Immature natural killer cell (primary cell): ENCODE results near the gene CCDC171. TPM values are rescaled to one million over a fixed set of nuclear protein-coding genes. Genes with fewer than 3 reads are reported as not detected.
A peak's percentile ranks its signal among the peaks of the same experiment; 100 is the strongest.
"Not testable (repeated sequence)": the region's sequence is repeated elsewhere in the genome, so short reads cannot be mapped to it uniquely, and the experiment has no call there.

Experiments used
- DNase-seq, 3 donors: peaks; one replicate each; pipeline ENCODE4 v3.0.0; 2022; ENCODE audit warnings: mixed read lengths in 1 of 3
- H3K27ac Mint-ChIP-seq, 6 donors: one replicate each; pipeline ENCODE4 v1.8.0; 2020; ENCODE audit warnings: mixed read lengths in 6 of 6, mild to moderate bottlenecking in 5 of 6, inconsistent platforms in 4 of 6, moderate library complexity in 3 of 6
- H3K27me3 Mint-ChIP-seq, 3 donors: one replicate each; pipeline ENCODE4 v1.8.0; 2020 to 2021; ENCODE audit warnings: low read depth in 3 of 3, mild to moderate bottlenecking in 3 of 3, mixed read lengths in 3 of 3, moderate library complexity in 3 of 3, inconsistent platforms in 1 of 3
- H3K36me3 Mint-ChIP-seq, 3 donors: one replicate each; pipeline ENCODE4 v1.8.0; 2020; ENCODE audit warnings: mixed read lengths in 3 of 3, inconsistent platforms in 2 of 3, mild to moderate bottlenecking in 2 of 3
- H3K4me1 Mint-ChIP-seq, 2 donors: one replicate each; pipeline ENCODE4 v1.8.0; 2020; ENCODE audit warnings: inconsistent platforms in 2 of 2, mild to moderate bottlenecking in 2 of 2, mixed read lengths in 2 of 2, moderate library complexity in 1 of 2
- H3K4me3 Mint-ChIP-seq, 5 donors: one replicate each; pipeline ENCODE4 v1.8.0; 2020; ENCODE audit warnings: mild to moderate bottlenecking in 5 of 5, mixed read lengths in 5 of 5, inconsistent platforms in 3 of 5, moderate library complexity in 3 of 5
- H3K9me3 Mint-ChIP-seq, 6 donors: one replicate each; pipeline ENCODE4 v1.8.0; 2020; ENCODE audit warnings: mild to moderate bottlenecking in 6 of 6, mixed read lengths in 6 of 6, inconsistent platforms in 4 of 6, moderate library complexity in 3 of 6
- polyA plus RNA-seq, 3 donors: library from polyadenylated mRNA; unstranded; fragments of 300-500 nt; fragmentation: Illumina TruSeq; gene quantifications; one replicate each; pipeline ENCODE4 v1.2.3, GENCODE V29; 2021

The CCDC171 gene
- polyA plus RNA-seq, 3 donors from 2014 or later: 0.33 to 0.62 TPM; not detected in 1

- Mint-ChIP-seq H3K36me3 (no peaks in the 10 kb centered on the region), H3K4me3 (no peak overlapping the region), H3K9me3 (peaks cover 0 to 8% (median 0%) of the 10 kb centered on the region in 6 donors), H3K27me3 (no peaks in the 10 kb centered on the region), H3K4me1 (no peaks in the 10 kb centered on the region), H3K27ac (no peak overlapping the region)
- no peak for DNase-seq
Measured at GRCh38 chr9:15769547-15769946, 216.7 kb downstream of the CCDC171 start.

- Mint-ChIP-seq H3K9me3 (no peaks in the 10 kb centered on the region), H3K27ac (no peak overlapping the region), H3K36me3 (no peaks in the 10 kb centered on the region), H3K4me3 (no peak overlapping the region), H3K4me1 (no peaks in the 10 kb centered on the region), H3K27me3 (no peaks in the 10 kb centered on the region)
- no peak for DNase-seq
Measured at GRCh38 chr9:15778861-15779260, 226.0 kb downstream of the CCDC171 start.

- Mint-ChIP-seq H3K27ac (no peak overlapping the region), H3K36me3 (no peaks in the 10 kb centered on the region), H3K27me3 (no peaks in the 10 kb centered on the region), H3K4me3 (no peak overlapping the region), H3K4me1 (no peaks in the 10 kb centered on the region), H3K9me3 (peaks cover 0 to 2% (median 0%) of the 10 kb centered on the region in 6 donors)
- no peak for DNase-seq
Measured at GRCh38 chr9:15782106-15782505, 229.3 kb downstream of the CCDC171 start.

DNA sequence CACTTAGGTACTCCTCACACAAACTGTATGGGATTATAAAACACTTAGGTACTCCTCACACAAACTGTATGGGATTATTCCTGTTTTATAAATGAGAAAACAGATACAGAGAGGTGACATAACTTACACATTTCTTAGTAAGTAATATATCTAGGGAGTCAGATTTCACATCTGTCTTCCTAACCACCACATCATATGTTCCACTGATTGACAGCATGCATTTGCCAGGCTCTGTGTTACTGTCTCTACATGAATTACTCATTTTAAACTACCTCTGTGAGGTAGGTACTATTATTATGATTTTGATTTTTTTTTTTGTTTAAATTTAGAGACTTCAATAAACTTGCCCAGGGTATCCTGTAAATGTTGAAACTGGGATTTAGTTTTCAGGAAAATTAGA is 232.7 kb downstream of the CCDC171 start:
- H3K4me1 Mint-ChIP-seq: no peaks in the 10 kb centered on the region
- no peak overlapping the region for H3K27ac Mint-ChIP-seq
- H3K27me3 Mint-ChIP-seq: peaks cover 0 to 2% (median 0%) of the 10 kb centered on the region in 3 donors
- no peak overlapping the region for H3K4me3 Mint-ChIP-seq
- DNase-seq: no peak
- peaks cover 0 to 5% (median 0%) of the 10 kb centered on the region in 3 donors for H3K36me3 Mint-ChIP-seq
- H3K9me3 Mint-ChIP-seq: peaks cover 0 to 7% (median 5%) of the 10 kb centered on the region in 6 donors

DNA sequence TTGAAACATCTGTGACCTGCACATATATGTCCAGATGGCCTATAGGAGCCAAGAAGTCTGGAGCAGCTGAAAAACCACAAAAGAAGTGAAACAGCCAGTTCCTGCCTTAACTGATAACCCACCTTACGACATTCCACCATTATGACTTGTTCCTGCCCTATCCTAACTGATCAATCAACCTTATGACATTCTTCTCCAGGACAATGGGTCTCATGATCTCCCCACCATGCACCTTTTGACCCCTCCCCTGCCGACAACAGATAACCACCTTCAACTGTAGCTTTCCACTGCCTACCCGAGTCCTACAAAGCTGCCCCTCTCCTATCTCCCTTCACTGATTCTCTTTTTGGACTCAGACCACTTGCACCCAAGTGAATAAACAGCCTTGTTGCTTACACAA is 233.8 kb downstream of the CCDC171 start:
- H3K9me3 Mint-ChIP-seq: peaks cover 0 to 9% (median 5%) of the 10 kb centered on the region in 6 donors
- no peak overlapping the region for H3K27ac Mint-ChIP-seq
- DNase-seq: no peak
- H3K4me3 Mint-ChIP-seq: no peak overlapping the region
- peaks cover 0 to 5% (median 0%) of the 10 kb centered on the region in 3 donors for H3K36me3 Mint-ChIP-seq
- H3K27me3 Mint-ChIP-seq: peaks cover 0 to 5% (median 0%) of the 10 kb centered on the region in 3 donors
- no peaks in the 10 kb centered on the region for H3K4me1 Mint-ChIP-seq

GRCh38 chr9:15810219-15810899 is 257.5 kb downstream of the CCDC171 start:
- Mint-ChIP-seq H3K36me3 (peaks cover 0 to 15% (median 5%) of the 10 kb centered on the region in 3 donors), H3K9me3 (peaks cover 22 to 39% (median 25%) of the 10 kb centered on the region in 6 donors)
- not testable (repeated sequence) for DNase-seq, H3K4me3 Mint-ChIP-seq, H3K27me3 Mint-ChIP-seq, H3K4me1 Mint-ChIP-seq, H3K27ac Mint-ChIP-seq

DNA sequence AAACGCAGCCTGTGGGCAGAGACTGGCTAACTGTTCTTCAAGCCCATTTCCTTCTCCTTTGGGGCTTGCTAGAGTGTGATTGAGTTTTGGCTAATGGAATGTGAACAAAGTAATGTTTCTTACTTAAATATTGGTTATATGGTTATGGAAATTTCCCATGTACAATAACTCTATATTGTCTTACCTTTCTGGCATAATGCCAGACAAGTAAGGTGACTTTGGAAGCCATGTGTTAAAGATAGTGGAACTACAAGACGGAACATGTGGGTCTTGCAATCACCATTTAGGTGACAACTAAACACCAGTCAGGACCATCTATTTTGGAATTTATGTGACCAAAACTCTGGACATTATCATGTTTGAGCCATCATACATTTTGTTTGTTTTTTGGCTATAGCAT is 260.2 kb downstream of the CCDC171 start:
- no peak for DNase-seq
- Mint-ChIP-seq H3K36me3 (peaks cover 0 to 6% (median 4%) of the 10 kb centered on the region in 3 donors), H3K4me1 (no peaks in the 10 kb centered on the region), H3K27me3 (no peaks in the 10 kb centered on the region), H3K27ac (no peak overlapping the region), H3K9me3 (peaks cover 6 to 24% (median 11%) of the 10 kb centered on the region in 6 donors), H3K4me3 (no peak overlapping the region)

- peaks cover 0 to 3% (median 2%) of the 10 kb centered on the region in 3 donors for H3K27me3 Mint-ChIP-seq
- H3K9me3 Mint-ChIP-seq: peaks cover 0 to 12% (median 4%) of the 10 kb centered on the region in 6 donors
- H3K4me1 Mint-ChIP-seq: no peaks in the 10 kb centered on the region
- no peaks in the 10 kb centered on the region for H3K36me3 Mint-ChIP-seq
- DNase-seq: no peak
- H3K4me3 Mint-ChIP-seq: no peak overlapping the region
- no peak overlapping the region for H3K27ac Mint-ChIP-seq
Measured at GRCh38 chr9:15824310-15824709, 271.5 kb downstream of the CCDC171 start.

- no peak overlapping the region for H3K4me3 Mint-ChIP-seq
- no peak for DNase-seq
- no peaks in the 10 kb centered on the region for H3K4me1 Mint-ChIP-seq
- H3K27ac Mint-ChIP-seq: no peak overlapping the region
- no peaks in the 10 kb centered on the region for H3K36me3 Mint-ChIP-seq
- peaks cover 0 to 3% (median 0%) of the 10 kb centered on the region in 3 donors for H3K27me3 Mint-ChIP-seq
- peaks cover 0 to 2% (median 0%) of the 10 kb centered on the region in 6 donors for H3K9me3 Mint-ChIP-seq
Measured at GRCh38 chr9:15831384-15831783, 278.5 kb downstream of the CCDC171 start.

DNA sequence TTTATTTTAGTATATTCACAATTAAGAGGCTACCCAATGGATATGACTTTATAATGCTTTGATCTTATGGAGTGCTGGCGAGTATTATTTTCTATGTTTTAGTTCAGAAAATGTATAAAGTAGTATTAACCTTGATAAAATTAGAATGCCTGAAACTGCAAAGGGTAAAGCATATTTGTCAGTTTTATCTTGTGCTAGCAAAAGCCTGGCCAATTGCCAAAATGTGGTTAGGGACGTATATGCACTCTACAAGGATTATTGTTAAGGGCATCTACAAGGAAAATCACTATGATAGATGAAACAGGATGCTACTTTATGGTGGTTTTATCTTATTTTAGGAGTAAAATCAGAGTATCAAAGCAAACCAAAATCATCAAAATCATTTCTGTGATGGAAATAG is 281.7 kb downstream of the CCDC171 start:
- Mint-ChIP-seq H3K4me1 (no peaks in the 10 kb centered on the region), H3K9me3 (no peaks in the 10 kb centered on the region), H3K36me3 (no peaks in the 10 kb centered on the region), H3K27ac (no peak overlapping the region), H3K4me3 (no peak overlapping the region), H3K27me3 (no peaks in the 10 kb centered on the region)
- no peak for DNase-seq

DNA sequence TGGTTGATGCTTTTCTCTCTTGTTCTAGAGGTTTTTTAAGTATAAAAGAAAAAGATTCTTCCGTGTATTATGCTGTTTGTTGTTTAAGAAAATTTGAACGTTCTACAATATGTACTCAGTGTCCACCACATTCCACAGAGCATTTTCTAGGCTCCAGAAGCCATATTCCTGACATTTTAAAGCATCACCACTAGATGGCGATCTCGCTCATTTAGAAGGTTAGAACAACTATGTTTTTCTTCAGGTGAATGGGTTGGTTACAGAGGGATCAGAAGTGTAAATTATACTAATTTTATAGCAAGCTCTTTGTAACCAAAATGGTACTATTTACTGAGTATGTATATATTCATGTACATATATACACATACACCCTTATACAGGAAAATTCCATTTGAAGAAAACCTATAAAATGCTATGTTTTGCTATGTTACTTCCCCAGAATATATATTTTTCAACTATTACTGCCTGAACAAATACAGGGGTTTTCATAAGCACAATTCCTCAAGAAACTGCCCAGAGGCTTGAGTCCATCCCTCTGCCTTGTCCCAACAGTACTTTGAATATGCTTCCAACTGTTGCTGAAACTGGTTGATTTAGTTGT is 284.3 kb downstream of the CCDC171 start:
- Mint-ChIP-seq H3K36me3 (no peaks in the 10 kb centered on the region), H3K27ac (no peak overlapping the region), H3K9me3 (no peaks in the 10 kb centered on the region), H3K4me3 (no peak overlapping the region), H3K27me3 (no peaks in the 10 kb centered on the region), H3K4me1 (no peaks in the 10 kb centered on the region)
- peak in 2 of 3 donors; percentile 5 to 24 for DNase-seq

GRCh38 chr9:15842051-15842450 is 289.2 kb downstream of the CCDC171 start:
- no peak overlapping the region for H3K4me3 Mint-ChIP-seq
- no peaks in the 10 kb centered on the region for H3K9me3 Mint-ChIP-seq
- H3K27me3 Mint-ChIP-seq: peaks cover 0 to 3% (median 0%) of the 10 kb centered on the region in 3 donors
- H3K36me3 Mint-ChIP-seq: peaks cover 0 to 3% (median 0%) of the 10 kb centered on the region in 3 donors
- H3K4me1 Mint-ChIP-seq: no peaks in the 10 kb centered on the region
- no peak overlapping the region for H3K27ac Mint-ChIP-seq
- no peak for DNase-seq

DNA sequence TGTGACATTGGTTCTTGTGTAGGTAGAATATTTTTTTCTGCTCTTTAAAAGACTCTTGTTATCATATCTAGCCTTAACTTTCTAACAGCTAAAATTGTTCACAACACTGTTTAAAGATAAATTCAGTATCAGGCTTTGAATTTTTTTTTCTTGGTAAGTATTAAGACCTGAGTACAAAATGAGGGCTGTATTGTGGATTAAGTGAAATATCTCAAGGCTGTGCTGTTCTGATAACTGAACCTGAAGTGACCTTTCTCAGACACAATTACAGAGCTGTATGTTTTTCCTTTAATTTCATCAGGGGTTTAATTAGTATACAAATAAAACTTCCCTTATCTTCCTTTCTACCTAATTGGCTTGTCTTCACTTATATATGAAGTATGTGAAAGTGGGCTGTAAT is 290.5 kb downstream of the CCDC171 start:
- H3K27me3 Mint-ChIP-seq: peaks cover 0 to 3% (median 0%) of the 10 kb centered on the region in 3 donors
- no peak overlapping the region for H3K27ac Mint-ChIP-seq
- no peaks in the 10 kb centered on the region for H3K9me3 Mint-ChIP-seq
- H3K36me3 Mint-ChIP-seq: peaks cover 0 to 3% (median 0%) of the 10 kb centered on the region in 3 donors
- no peak overlapping the region for H3K4me3 Mint-ChIP-seq
- H3K4me1 Mint-ChIP-seq: no peaks in the 10 kb centered on the region
- DNase-seq: no peak

DNA sequence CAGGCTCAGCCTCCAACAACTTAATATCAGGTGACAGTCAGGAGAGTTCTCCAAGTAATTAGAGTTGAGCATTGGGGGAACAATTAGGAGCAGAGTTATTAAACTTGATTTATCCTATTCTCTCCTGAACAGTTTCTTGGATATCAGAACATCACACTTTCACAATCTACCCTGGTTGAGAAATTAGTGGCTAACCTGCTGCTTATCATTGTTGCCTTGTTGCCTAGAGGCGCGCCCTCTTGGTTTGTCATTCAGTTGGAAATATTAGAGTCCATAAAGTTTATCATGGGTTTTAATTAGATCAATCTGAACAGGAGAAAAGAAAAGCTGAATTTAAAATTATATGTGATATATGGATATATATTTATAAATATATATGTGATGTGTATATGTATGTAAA is 291.1 kb downstream of the CCDC171 start:
- Mint-ChIP-seq H3K4me3 (no peak overlapping the region), H3K27ac (no peak overlapping the region), H3K27me3 (peaks cover 0 to 3% (median 0%) of the 10 kb centered on the region in 3 donors), H3K4me1 (no peaks in the 10 kb centered on the region), H3K36me3 (peaks cover 0 to 3% (median 0%) of the 10 kb centered on the region in 3 donors), H3K9me3 (no peaks in the 10 kb centered on the region)
- no peak for DNase-seq
